NCI-H510A (cell line): ENCODE measurements around the gene LRMDA.
"Not testable (repeated sequence)": the region's sequence is repeated elsewhere in the genome, so short reads cannot be mapped to it uniquely, and the experiment has no call there.

ENCODE experiments used
- DNase-seq: peaks from one replicate; lab custom pipeline; 2025; lab: John Stamatoyannopoulos, UW

The LRMDA gene

DNA sequence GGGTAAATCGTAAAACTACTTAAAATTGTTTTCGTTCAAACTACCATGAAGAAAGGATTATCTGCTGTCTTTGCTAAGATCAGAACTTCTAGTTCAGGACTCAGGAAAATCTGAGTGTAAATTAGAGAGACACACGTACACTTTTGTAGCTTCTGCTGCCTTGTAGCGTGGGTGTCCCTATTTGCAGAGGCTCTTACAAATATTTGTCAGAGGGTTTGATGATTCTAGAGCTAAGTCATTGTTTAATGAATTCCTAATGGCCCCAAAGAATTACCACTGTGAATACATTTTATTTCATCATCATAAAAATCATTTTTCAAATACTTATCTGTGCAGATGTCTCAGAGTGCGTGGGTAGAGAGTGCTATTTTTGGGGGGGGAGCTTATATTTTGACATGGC lies 314.9 kb downstream of the LRMDA start:
- DNase-seq, result no peak

DNA sequence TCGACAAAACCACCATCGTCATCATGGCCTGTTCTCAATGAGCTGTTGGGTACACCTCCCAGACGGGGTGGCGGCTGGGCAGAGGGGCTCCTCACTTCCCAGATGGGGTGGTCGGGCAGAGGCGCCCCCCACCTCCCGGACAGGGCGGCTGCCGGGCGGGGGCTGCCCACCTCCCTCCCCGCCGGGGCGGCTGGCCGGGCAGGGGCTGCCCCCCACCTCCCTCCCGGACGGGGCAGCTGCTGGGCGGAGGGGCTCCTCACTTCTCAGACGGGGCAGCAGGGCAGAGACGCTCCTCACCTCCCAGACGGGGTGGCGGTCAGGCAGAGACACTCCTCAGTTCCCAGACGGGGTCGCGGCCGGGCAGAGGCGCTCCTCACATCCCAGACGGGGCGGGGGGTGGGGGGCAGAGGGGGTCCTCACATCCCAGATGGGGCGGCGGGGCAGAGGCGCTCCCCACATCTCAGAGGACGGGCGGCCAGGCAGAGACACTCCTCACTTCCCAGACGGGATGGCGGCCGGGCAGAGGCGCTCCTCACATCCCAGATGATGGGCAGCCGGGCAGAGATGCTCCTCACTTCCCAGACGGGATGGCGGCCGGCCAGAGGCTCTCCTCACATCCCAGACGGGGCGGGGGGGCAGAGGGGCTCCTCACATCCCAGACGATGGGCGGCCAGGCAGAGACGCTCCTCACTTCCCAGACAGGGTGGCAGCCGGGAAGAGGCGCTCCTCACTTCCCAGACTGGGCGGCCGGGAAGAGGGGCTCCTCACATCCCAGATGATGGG lies 318.9 kb downstream of the LRMDA start:
- not testable (repeated sequence) for DNase-seq

DNA sequence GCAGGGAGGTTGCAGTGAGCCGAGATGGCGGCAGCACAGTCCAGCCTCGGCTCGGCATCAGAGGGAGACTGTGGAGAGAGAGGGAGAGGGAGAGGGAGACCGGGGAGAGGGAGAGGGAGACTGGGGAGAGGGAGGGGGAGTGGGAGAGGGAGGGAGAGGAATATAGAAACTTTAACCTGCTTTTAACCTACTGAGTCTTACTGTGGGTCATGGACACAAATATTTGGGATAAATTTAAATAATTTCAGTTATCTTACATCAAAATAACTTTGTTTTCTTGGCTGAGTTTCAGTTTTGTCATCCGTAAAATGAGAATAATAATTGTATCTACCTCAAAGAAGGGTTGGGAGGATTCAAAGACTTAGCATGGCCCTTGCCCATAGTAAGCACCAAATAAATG lies 319.8 kb downstream of the LRMDA start:
- no peak for DNase-seq

DNA sequence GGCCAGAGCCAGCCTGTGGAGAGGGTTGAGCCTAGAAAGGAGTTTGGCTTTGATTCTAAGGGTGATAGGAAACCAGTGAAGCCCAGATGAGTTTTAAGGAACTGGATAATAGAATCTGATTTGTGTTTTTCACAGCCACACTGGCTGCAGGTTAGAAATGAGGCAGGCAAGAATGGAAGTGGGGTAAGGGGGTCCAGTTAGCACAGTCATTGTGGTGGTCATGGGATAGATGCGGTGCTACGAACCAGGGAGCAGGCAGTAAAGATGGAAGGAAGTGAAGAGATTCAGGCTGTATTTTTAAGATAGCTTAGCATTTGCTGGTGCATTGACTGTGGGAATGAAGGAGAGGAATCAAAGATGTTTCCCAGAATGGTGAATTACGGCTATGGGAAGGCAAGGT lies 322.2 kb downstream of the LRMDA start:
- DNase-seq, result no peak

DNA sequence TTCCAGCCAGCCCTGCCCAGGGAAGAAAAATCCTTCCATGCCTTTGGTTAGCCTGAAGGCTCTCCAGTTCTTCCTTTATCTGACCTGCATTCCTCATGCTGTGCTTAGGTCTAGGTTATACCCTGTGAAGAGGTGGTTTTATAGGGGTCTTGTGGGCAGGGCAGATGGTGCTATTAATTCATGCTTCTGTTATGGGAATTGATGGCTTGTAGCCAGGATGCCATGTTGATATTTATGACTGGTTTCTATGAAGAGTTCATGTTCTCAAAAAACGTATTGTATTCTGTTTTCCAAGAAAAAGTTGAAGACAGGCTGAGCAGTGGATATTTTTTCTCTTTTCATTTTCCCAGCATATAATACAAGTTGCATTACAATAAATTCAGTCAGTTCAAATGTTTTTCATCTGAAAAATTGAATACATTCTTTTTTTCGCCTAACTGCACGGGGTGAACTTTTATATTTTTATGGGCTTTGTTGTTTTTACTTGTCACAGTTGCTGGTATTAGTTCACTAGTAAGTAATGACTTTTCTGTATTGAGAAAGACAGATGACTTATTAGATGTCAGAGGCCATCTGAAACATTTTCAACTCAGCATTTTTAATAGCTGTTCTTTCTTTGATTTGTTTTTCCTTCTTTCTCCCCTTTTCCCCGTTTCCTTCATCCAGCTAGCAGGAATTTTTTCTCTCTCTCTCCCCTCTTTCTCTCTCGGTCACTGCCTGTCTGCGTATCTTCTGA lies 322.8 kb downstream of the LRMDA start:
- no peak for DNase-seq

DNA sequence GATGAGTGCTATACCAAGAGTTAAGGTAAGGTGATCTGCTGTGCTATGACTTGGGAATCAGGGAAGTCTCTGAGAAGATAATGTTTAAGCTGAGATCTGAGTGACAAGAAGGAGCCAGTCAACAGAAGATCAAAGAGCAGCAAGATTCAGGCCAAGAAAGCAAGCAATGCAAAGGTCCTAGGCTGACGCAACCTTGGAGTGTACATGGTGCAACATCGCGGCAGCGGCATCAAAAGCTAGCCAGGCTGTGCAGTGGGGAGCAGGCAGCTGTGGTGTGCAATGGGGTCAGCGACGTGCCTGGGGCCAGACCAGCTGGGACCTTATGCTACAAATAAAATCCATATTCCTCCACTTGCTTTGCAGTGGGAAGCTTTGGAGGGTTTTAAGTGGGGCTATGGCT lies 324.1 kb downstream of the LRMDA start:
- DNase-seq, result no peak

DNA sequence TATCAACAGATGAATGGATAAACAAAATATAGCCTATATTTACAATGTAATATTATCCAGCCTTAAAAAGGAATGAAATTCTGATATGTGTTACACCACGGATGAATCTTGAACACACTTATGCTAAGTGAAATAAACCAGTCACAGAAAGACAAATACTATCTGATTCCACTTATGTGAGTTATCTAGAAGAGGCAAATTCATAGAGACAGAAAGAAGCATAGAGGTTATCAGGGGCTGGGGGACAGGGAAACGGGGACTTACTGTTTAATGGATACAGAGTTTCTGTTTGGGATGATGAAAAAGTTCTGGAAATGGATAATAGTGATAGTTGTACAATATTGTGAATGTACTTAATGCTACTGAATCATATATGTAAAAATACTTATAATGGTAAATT lies 329.9 kb downstream of the LRMDA start:
- no peak for DNase-seq

DNA sequence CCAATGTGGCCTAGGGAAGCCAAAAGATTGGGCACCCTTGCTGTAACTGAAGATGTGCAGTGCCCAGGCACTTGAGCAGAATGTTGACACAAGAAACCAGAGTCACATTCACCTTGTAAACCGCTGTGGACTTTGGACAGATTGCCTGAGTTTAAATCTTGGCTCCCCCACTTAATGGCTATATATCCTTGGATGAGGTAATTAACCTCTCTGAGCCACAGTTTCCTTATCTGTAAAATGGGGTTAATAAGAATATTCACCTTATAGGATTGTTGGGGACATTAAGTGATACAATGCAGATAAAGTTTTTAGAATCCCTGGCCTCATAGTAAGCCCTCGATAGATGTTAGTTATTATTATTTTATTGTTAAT lies 331.0 kb downstream of the LRMDA start:
- DNase-seq, result no peak

DNA sequence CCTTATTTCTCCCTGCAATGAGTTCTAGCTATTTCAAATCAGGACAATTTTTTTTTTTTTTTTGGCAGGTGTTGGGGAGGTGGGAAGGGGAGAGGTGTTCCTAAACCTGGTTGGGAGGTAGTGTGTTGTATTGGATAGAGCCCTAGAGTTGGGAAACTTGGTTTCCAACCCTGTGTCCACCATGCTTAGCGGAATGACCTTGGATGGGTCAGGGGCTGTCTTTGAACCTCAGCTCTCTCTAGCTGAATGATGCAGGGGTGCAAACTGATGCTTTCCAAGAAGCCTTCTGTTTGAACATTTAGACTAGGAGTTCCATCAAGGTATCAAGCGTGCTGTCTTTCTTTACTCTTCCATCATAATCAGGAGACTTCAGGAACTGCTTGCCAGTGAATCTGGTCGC lies 332.2 kb downstream of the LRMDA start:
- DNase-seq, result no peak

DNA sequence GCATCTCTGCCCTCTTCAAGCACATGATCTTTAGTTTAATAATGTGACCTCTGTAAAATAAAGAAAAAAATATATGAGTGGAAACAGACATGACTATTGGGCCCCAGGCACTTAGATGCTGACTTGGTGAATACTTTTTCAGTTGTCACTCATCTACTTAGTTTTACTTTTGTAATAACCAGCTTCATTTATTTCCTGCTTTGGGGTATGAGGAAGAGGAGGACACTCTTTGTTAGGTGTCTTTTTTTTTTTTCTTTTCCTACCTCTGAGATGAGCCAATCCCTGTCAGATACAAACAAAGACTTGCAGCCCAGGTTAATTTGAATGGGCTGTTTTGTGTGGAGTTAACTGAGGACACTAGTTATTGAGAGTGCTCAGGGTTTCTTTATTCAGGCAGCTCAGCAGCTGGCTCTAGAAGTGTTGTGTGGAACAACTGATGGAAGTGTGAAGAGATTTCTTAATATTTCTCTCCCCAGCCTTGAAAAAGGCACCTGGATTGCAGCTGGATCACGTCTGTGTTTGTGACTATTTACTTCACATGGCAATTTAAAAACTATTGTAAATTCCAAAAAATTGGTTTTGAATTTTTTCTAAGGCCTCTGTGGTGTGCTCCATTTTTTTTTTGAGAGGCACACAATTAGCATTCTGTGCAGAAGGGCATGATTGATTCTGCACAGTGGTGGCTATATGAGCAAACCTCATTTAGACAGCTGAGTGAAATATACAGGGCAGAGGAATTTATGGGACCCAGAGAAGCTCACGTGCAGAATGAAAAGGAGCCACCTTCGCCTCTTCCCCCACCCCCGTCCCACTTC lies 333.8 kb downstream of the LRMDA start:
- no peak for DNase-seq

DNA sequence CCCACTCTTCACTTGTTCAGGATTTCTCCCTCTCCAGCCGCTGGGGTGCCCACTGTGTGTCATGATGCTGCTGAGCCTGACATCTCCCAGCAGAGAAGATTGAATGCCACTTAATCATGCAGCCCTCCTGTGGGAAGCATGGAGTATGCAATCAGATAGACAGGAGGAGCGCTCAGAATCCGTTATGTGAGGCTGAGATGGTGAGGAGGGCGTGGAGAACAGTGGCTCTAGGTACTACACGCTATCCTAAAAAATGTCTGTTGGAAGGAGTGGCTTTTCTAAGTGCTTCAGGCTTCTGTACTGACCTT lies 334.3 kb downstream of the LRMDA start:
- DNase-seq, result no peak

DNA sequence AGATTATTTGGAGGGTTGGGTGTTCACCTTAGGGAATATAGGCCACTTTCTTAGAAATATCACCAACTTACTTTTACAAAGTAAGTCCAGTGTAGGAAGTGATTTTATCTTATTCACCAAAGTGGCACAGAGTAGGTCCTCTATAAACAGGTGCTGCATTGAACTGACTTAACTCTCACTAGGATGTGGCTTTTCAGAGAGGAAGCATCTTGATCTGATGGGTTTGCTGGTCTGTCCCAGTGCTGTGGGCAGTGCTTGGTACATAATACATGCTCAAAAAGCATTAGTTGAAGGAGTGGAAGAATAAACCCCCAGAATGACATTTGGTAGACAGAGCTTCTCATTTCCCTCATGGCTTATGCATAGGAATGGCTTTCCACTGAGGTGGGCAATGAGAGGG lies 334.7 kb downstream of the LRMDA start:
- DNase-seq, result no peak

DNA sequence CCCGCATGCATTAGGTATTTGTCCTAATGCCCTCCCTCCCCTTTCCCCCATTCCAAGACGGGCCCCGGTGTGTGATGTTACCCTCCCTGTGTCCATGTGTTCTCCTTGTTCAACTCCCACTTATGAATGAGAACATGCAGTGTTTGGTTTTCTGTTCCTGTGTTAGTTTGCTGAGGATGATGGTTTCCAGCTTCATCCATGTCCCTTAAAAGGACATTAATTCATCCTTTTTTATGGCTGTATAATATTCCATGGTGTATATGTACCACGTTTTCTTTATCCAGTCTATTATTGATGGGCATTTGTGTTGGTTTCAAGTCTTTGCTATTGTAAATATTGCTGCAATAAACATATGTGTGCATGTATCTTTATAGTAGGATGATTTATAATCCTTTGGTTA lies 335.3 kb downstream of the LRMDA start:
- DNase-seq, result not testable (repeated sequence)

DNA sequence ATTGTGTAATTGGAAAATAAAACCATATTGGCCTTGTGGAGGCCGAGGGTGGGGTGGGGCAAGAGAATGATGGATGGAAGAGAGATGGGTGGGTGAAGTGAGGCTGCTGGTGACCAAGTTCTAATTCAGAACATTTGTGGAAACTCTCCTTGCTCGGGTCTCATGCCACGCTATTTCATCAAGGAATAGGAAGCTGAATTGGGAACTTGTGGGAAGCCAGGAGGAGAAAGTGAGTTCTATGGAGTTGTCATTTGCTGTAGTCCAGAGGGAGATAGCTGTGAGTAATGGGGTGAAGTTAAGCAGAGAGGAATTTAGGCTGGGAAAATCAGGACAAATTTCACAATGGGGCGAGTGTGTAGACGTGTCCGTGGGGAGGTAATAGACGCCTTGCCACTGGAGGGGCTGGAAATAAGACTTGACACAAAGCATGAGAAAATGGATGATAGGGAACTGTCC lies 339.2 kb downstream of the LRMDA start:
- DNase-seq, result no peak

DNA sequence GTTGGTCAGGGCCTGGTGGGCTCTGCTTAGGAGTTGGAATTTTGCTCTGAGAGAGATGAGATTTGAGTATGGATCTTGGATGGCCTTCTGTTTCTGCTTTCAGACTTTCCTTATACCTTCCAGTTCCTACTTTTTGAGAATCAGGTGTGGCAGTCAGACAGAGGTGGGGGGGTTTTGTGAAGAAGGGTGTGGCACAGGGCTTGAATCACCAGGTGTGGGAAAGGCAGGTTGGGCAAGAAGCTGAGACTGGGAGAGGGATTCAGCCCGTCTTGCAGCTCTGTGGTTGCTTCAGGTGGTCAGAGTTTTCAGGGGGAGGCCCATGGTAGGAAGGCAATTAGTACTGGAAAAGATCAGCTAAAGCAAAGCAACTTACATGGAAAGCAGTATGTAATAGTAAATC lies 340.2 kb downstream of the LRMDA start:
- no peak for DNase-seq

DNA sequence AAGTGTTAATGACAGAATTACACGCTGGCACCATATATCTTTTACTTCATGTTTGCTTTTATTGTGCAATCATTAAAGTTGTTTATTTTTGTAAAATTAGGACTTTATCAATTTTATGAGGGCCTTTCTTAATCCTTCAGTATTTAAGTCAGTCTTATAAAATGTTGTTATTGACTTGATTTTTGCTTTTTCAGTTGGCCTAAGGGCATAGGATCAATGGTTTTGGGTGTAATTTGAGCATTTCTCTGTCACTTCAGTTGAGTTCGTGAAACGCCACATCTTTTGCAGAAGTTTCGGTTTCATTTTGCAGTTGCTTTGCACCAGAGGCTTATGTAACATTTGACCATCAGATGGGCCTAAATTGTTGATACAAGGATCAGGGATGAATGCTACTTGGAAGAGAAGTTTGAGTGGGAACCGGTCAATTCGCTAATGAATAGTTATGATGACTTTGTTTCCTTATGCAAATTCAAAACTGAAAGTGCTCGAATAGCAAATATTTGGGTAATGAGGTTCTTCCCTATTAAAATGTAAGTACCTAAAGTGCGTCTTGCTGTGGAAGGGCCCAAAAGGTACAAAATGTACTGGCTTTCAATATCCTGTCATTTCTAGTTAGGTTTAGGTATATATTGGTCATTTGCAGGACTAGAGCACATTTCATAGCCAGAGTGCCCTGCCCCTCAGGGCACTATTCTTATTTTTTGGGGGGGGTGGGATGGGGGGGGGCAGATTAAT lies 340.9 kb downstream of the LRMDA start:
- DNase-seq, result no peak

DNA sequence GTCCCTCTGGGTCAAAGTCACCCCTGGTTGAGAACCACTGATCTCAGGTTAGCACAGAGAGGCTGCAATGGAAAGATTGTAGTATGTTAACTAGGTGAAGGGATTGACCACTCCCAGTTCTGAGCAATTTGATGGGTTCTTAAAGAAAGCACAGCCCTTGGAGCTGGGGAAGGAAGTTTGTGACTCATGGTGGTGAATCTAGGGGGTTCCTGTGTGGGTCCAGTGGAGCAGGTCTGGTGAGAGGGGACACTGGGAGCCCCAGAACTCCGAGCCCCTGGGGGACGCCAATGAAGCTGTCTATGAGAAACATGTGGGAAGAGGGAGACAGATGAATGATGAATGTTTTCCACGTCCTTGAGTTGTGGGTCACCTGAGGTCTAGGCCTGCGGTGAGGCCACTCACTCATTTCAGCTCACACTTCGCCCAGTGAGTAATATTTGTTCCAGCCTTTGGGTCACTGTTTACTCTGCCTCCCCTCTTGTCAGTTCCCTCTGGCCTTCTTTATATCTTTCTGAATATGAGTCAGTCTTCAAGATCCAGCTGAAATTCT lies 341.9 kb downstream of the LRMDA start:
- DNase-seq, result no peak

DNA sequence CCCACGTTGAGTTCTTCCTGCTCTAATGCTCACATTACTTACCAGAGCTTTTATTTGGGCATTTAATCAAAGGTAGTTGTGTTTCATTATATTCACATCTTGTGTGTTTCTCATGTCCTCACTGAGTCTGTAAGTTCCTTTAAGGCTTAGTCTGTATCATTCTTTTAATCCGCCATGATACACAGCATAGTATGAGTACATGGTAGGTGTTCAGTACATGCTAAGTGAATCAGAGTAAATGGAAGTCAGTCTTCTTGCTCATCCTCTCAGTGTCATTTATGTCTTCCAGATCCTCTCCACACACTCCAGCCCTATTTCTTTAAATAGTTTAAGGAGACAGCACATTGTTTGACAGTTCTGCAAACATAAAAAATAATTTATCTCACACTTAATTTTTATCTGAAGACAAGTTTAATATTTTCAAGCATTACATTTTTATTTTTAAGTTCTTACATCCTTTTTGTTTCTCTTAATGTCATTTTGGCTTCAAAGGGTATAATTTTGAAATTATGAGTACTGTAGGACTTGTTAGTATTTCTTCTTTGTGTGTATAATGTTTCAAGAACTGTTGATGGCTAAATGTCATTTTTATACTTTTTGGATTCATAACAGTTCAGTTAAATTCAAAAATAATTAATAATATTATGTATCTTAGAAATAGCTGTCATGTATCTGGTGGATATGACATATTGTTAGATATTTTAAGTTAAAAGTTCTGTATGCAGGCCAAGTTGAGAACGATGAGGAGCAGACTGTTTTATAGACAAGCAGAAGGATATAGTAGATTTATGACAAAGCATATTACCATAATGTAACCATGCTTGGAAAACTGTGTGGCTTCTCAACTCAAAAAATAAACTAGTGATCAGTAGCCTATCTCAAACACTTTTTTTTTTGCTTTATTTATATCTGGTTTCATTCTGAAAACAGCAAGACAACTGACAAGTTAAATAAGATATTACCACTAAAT lies 342.7 kb downstream of the LRMDA start:
- no peak for DNase-seq

DNA sequence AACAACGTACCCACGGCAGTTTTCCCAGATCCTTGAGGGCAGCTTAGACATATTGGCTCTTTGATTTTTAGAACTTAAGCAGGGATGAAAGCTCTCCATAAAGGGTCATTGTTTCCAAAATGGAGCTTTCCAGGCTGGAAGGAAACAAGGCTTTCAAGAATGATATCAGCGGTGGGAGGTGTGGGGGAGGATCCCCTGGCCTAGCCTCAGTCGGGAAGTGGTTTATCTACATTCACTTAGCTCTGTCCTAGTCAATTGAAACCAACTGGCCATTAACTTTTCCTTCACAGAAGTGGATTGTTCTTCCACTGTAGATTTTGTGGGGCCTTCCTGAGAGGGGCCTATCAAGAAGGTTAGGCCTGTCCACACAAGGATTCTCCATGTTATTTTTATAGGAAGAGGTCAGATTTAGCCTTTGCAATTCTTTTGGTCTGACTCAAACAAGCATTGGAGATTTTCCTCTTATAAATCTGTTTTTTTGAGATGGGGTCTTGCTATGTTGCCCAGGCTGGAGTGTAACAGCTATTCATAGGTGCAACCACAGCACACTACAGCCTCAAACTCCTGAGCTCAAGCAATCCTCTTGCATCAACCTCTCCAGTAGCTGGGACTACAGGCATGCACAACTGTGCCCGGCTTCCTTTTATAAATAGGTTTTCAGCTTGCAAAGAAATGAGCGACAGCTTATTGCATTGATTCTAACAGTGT lies 343.5 kb downstream of the LRMDA start:
- DNase-seq, result no peak
